NB4 (cell line): ENCODE data around the gene GPX3.

ENCODE experiments used
- POLR2A ChIP-seq: IDR thresholded peaks from 2 replicates; pipeline ENCODE4 v1.6.1; 2011; ENCODE audit warnings: mild to moderate bottlenecking; ENCODE audit not compliant: insufficient read length; ENCODE audit errors: extremely low read depth
- TF ChIP-seq, protein P1 (sequence below): IDR thresholded peaks from one replicate; pipeline ENCODE4 v1.5.1; 2012; ENCODE audit warnings: low read depth, low read length
- TF ChIP-seq, protein P2 (sequence below): IDR thresholded peaks from 2 replicates; pipeline ENCODE4 v1.6.1; 2011; ENCODE audit warnings: low read depth, low read length

GRCh38 chr5:151031554-151031953 lies 11.2 kb downstream of the GPX3 start:
- TF ChIP-seq, protein P1, sequence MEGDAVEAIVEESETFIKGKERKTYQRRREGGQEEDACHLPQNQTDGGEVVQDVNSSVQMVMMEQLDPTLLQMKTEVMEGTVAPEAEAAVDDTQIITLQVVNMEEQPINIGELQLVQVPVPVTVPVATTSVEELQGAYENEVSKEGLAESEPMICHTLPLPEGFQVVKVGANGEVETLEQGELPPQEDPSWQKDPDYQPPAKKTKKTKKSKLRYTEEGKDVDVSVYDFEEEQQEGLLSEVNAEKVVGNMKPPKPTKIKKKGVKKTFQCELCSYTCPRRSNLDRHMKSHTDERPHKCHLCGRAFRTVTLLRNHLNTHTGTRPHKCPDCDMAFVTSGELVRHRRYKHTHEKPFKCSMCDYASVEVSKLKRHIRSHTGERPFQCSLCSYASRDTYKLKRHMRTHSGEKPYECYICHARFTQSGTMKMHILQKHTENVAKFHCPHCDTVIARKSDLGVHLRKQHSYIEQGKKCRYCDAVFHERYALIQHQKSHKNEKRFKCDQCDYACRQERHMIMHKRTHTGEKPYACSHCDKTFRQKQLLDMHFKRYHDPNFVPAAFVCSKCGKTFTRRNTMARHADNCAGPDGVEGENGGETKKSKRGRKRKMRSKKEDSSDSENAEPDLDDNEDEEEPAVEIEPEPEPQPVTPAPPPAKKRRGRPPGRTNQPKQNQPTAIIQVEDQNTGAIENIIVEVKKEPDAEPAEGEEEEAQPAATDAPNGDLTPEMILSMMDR, result no peak
- no peak for TF ChIP-seq POLR2A
- TF ChIP-seq, protein P2, sequence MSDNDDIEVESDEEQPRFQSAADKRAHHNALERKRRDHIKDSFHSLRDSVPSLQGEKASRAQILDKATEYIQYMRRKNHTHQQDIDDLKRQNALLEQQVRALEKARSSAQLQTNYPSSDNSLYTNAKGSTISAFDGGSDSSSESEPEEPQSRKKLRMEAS, result no peak
